ENCODE data around the gene DVL3. TPM values are rescaled to one million over a fixed set of nuclear protein-coding genes. Genes with fewer than 3 reads are reported as not detected.
"Not testable (repeated sequence)": the region's sequence is repeated elsewhere in the genome, so short reads cannot be mapped to it uniquely, and the experiment has no call there.

Gene DVL3
- total RNA-seq, 1 donor from 2014 or later, result 61.5 TPM

GRCh38 chr3:184140436-184140835 is 14.7 kb upstream of the DVL3 start:
- no peaks in the 10 kb centered on the region for H3K27me3 Mint-ChIP-seq (ENCODE audit: insufficient read depth)
- intact Hi-C loops (cut with micrococcal nuclease), result no loop called here
- H3K9me3 Mint-ChIP-seq, result no peaks in the 10 kb centered on the region
- peaks cover 37% of the 10 kb centered on the region for H3K36me3 Mint-ChIP-seq (ENCODE audit: low read depth)
- no peak overlapping the region for H3K4me3 Mint-ChIP-seq
- H3K27ac Mint-ChIP-seq, result no peak overlapping the region
- DNase-seq (ENCODE audit: low spot score), result no peak
- H3K4me1 Mint-ChIP-seq (ENCODE audit: low read depth), result peaks cover 19% of the 10 kb centered on the region

GRCh38 chr3:184142199-184142598 is 13.0 kb upstream of the DVL3 start:
- H3K36me3 Mint-ChIP-seq (ENCODE audit: low read depth), result peaks cover 42% of the 10 kb centered on the region
- H3K9me3 Mint-ChIP-seq, result no peaks in the 10 kb centered on the region
- peaks cover 5% of the 10 kb centered on the region for H3K4me1 Mint-ChIP-seq (ENCODE audit: low read depth)
- H3K27ac Mint-ChIP-seq, result no peak overlapping the region
- intact Hi-C loops (cut with micrococcal nuclease), result no loop called here
- no peak overlapping the region for H3K4me3 Mint-ChIP-seq
- DNase-seq (ENCODE audit: low spot score), result no peak
- H3K27me3 Mint-ChIP-seq (ENCODE audit: insufficient read depth), result no peaks in the 10 kb centered on the region

- no peaks in the 10 kb centered on the region for H3K9me3 Mint-ChIP-seq
- H3K4me3 Mint-ChIP-seq, result no peak overlapping the region
- no peak for DNase-seq (ENCODE audit: low spot score)
- intact Hi-C loops (cut with micrococcal nuclease), result no loop called here
- H3K27me3 Mint-ChIP-seq (ENCODE audit: insufficient read depth), result no peaks in the 10 kb centered on the region
- no peaks in the 10 kb centered on the region for H3K4me1 Mint-ChIP-seq (ENCODE audit: low read depth)
- peaks cover 37% of the 10 kb centered on the region for H3K36me3 Mint-ChIP-seq (ENCODE audit: low read depth)
- H3K27ac Mint-ChIP-seq, result no peak overlapping the region
Observed at GRCh38 chr3:184143327-184143726, 11.8 kb upstream of the DVL3 start.

- no peaks in the 10 kb centered on the region for H3K4me1 Mint-ChIP-seq (ENCODE audit: low read depth)
- H3K4me3 Mint-ChIP-seq, result no peak overlapping the region
- no peak overlapping the region for H3K27ac Mint-ChIP-seq
- DNase-seq (ENCODE audit: low spot score), result no peak
- intact Hi-C loops (cut with micrococcal nuclease), result loop anchor here (2.0 kb wide), 1 partner anchor 104 kb away; the partner anchor contains the start of genes ALG3 and EEF1AKMT4
- H3K36me3 Mint-ChIP-seq (ENCODE audit: low read depth), result peaks cover 37% of the 10 kb centered on the region
- H3K27me3 Mint-ChIP-seq (ENCODE audit: insufficient read depth), result no peaks in the 10 kb centered on the region
- H3K9me3 Mint-ChIP-seq, result no peaks in the 10 kb centered on the region
Observed at GRCh38 chr3:184144505-184144904, 10.7 kb upstream of the DVL3 start.

GRCh38 chr3:184145111-184145524 is 10.1 kb upstream of the DVL3 start:
- Mint-ChIP-seq H3K27me3 (ENCODE audit: insufficient read depth) (no peaks in the 10 kb centered on the region), H3K9me3 (no peaks in the 10 kb centered on the region), H3K4me1 (ENCODE audit: low read depth) (no peaks in the 10 kb centered on the region), H3K4me3 (no peak overlapping the region), H3K36me3 (ENCODE audit: low read depth) (peaks cover 35% of the 10 kb centered on the region), H3K27ac (no peak overlapping the region)
- no peak for DNase-seq (ENCODE audit: low spot score)
- intact Hi-C loops (cut with micrococcal nuclease), result loop anchor here (2.0 kb wide), 1 partner anchor 104 kb away; the partner anchor contains the start of genes ALG3 and EEF1AKMT4

GRCh38 chr3:184145751-184146270 is 9.4 kb upstream of the DVL3 start:
- intact Hi-C loops (cut with micrococcal nuclease), result loop anchor here (2.0 kb wide), 1 partner anchor 103 kb away; the partner anchor contains the start of genes ALG3 and EEF1AKMT4
- Mint-ChIP-seq H3K4me1 (ENCODE audit: low read depth) (no peaks in the 10 kb centered on the region), H3K27ac (no peak overlapping the region), H3K27me3 (ENCODE audit: insufficient read depth) (no peaks in the 10 kb centered on the region), H3K36me3 (ENCODE audit: low read depth) (peaks cover 32% of the 10 kb centered on the region), H3K9me3 (no peaks in the 10 kb centered on the region), H3K4me3 (no peak overlapping the region)
- DNase-seq (ENCODE audit: low spot score), result no peak

GRCh38 chr3:184148076-184148475 is 7.1 kb upstream of the DVL3 start:
- Mint-ChIP-seq H3K4me1 (ENCODE audit: low read depth) (no peaks in the 10 kb centered on the region), H3K36me3 (ENCODE audit: low read depth) (peaks cover 13% of the 10 kb centered on the region), H3K27ac (no peak overlapping the region), H3K27me3 (ENCODE audit: insufficient read depth) (peaks cover 3% of the 10 kb centered on the region), H3K4me3 (no peak overlapping the region), H3K9me3 (no peaks in the 10 kb centered on the region)
- intact Hi-C loops (cut with micrococcal nuclease), result no loop called here
- DNase-seq (ENCODE audit: low spot score), result no peak

GRCh38 chr3:184149123-184149522 is 6.1 kb upstream of the DVL3 start:
- H3K27ac Mint-ChIP-seq, result no peak overlapping the region
- intact Hi-C loops (cut with micrococcal nuclease), result no loop called here
- H3K36me3 Mint-ChIP-seq (ENCODE audit: low read depth), result peaks cover 5% of the 10 kb centered on the region
- H3K4me3 Mint-ChIP-seq, result no peak overlapping the region
- no peaks in the 10 kb centered on the region for H3K9me3 Mint-ChIP-seq
- DNase-seq (ENCODE audit: low spot score), result no peak
- H3K27me3 Mint-ChIP-seq (ENCODE audit: insufficient read depth), result peaks cover 3% of the 10 kb centered on the region
- no peaks in the 10 kb centered on the region for H3K4me1 Mint-ChIP-seq (ENCODE audit: low read depth)

- H3K9me3 Mint-ChIP-seq; H3K36me3 Mint-ChIP-seq (ENCODE audit: low read depth); DNase-seq (ENCODE audit: low spot score); intact Hi-C loops (cut with micrococcal nuclease); H3K4me3 Mint-ChIP-seq; H3K27ac Mint-ChIP-seq; H3K4me1 Mint-ChIP-seq (ENCODE audit: low read depth); H3K27me3 Mint-ChIP-seq (ENCODE audit: insufficient read depth): not testable (repeated sequence)
Observed at GRCh38 chr3:184149770-184150169, 5.4 kb upstream of the DVL3 start.

- peaks cover 5% of the 10 kb centered on the region for H3K27me3 Mint-ChIP-seq (ENCODE audit: insufficient read depth)
- peaks cover 6% of the 10 kb centered on the region for H3K36me3 Mint-ChIP-seq (ENCODE audit: low read depth)
Observed at GRCh38 chr3:184155644-184156521, 706 bp downstream of the DVL3 start.

GRCh38 chr3:184156522-184156955 is 1.4 kb downstream of the DVL3 start:
- Mint-ChIP-seq H3K4me1 (ENCODE audit: low read depth) (peaks cover 20% of the 10 kb centered on the region), H3K36me3 (ENCODE audit: low read depth) (peaks cover 6% of the 10 kb centered on the region), H3K4me3 (peak overlapping the region; percentile 95), H3K27ac (peak overlapping the region; percentile 80), H3K9me3 (no peaks in the 10 kb centered on the region), H3K27me3 (ENCODE audit: insufficient read depth) (peaks cover 5% of the 10 kb centered on the region)
- intact Hi-C loops (cut with micrococcal nuclease), result no loop called here
- no peak for DNase-seq (ENCODE audit: low spot score)

More at GRCh38 chr3:184155644-184156521, 706 bp downstream of the DVL3 start:
- Mint-ChIP-seq H3K4me3 (peak overlapping the region; percentile 95), H3K4me1 (ENCODE audit: low read depth) (peaks cover 20% of the 10 kb centered on the region), H3K27ac (peak overlapping the region; percentile 88), H3K9me3 (no peaks in the 10 kb centered on the region)
- DNase-seq (ENCODE audit: low spot score), result peak; percentile 39
- intact Hi-C loops (cut with micrococcal nuclease), result loop anchor here (1.0 kb wide), 4 partner anchors 18 to 93 kb away; partner anchors contain the start of genes AP2M1, EEF1AKMT4 and EIF2B5

GRCh38 chr3:184157206-184157605 is 2.0 kb downstream of the DVL3 start:
- H3K9me3 Mint-ChIP-seq, result no peaks in the 10 kb centered on the region
- H3K27ac Mint-ChIP-seq, result peak overlapping the region; percentile 80
- intact Hi-C loops (cut with micrococcal nuclease), result no loop called here
- H3K36me3 Mint-ChIP-seq (ENCODE audit: low read depth), result peaks cover 6% of the 10 kb centered on the region
- peaks cover 4% of the 10 kb centered on the region for H3K27me3 Mint-ChIP-seq (ENCODE audit: insufficient read depth)
- H3K4me3 Mint-ChIP-seq, result peak overlapping the region; percentile 95
- H3K4me1 Mint-ChIP-seq (ENCODE audit: low read depth), result peaks cover 20% of the 10 kb centered on the region
- no peak for DNase-seq (ENCODE audit: low spot score)

GRCh38 chr3:184158404-184158803 is 3.2 kb downstream of the DVL3 start:
- Mint-ChIP-seq H3K4me3 (no peak overlapping the region), H3K9me3 (no peaks in the 10 kb centered on the region), H3K27me3 (ENCODE audit: insufficient read depth) (peaks cover 2% of the 10 kb centered on the region), H3K36me3 (ENCODE audit: low read depth) (peaks cover 6% of the 10 kb centered on the region), H3K4me1 (ENCODE audit: low read depth) (peaks cover 20% of the 10 kb centered on the region), H3K27ac (no peak overlapping the region)
- DNase-seq (ENCODE audit: low spot score), result no peak
- intact Hi-C loops (cut with micrococcal nuclease), result no loop called here
